GM21381 (cell line): ENCODE measurements around the gene ZCCHC9.
"Not testable (repeated sequence)": the region's sequence is repeated elsewhere in the genome, so short reads cannot be mapped to it uniquely, and the experiment has no call there.

Source experiments
- ATAC-seq: cut with Tn5 transposase; IDR thresholded peaks from one replicate; pipeline ENCODE4 v1.9.1; 2021; ENCODE audit warnings: mild to moderate bottlenecking, moderate library complexity; ENCODE audit not compliant: unreplicated experiment

Gene ZCCHC9

DNA sequence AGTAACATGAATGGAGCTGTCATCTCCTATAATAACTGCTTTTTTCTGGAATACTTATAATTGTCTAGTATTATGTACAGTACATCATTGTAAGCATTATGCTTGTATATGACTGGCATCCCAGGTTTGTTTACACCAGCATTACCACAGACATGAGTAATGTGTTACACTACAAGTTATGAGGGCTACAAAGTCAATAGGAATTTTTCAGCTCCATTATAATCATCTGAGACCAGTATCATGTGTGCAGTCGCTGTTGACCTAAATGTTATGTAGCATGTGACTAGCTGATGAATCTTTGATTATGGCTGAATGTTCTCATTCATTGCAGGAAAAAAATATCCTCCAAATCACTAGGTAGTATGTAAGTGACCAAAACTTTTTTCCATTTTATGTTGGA, 2.2 kb downstream of the ZCCHC9 start:
- no peak for ATAC-seq

GRCh38 chr5:81305785-81306184, 4.4 kb downstream of the ZCCHC9 start:
- no peak for ATAC-seq

- ATAC-seq, result no peak
Observed at GRCh38 chr5:81308836-81309235, 7.4 kb downstream of the ZCCHC9 start.

GRCh38 chr5:81310402-81311063, 9.1 kb downstream of the ZCCHC9 start:
- no peak for ATAC-seq

- no peak for ATAC-seq
Observed at GRCh38 chr5:81313278-81313677, 11.9 kb downstream of the ZCCHC9 start.

DNA sequence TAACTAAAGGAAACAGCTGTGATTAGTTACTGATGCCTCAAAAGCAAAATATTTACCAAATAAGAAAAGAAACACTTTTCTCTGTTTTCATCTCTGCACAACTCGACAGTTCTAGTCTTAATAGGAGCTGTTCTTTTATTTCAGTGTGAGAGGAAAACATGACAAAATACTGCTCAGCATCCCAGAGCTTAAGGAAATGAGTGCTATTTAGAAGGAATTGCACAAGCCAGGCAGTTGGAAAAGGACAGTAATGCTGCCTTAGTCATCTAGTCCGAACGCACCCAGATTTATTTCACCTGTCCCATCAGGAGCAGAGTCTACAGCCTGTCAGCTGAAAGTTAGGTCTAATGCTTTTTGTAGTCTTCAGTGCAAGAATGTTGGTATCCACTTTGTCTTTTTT, 12.3 kb downstream of the ZCCHC9 start:
- no peak for ATAC-seq

DNA sequence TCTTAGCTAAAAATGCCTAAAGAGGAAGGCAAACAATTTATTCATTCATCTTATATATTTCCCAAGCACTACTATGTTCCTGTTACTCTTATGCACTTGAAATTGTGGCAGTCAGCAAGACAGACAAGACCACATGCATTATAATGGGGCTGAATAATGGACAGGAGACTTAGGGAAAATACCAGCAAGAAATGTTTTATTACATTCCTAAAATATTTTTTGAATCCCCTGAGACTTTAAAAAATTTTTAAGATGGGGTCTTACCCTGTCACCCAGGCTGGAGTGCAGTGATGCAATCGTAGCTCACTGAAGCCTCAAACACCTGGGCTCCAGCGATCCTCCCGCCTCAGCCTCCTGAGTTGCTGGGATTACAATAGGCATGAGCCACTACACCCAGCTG, 13.2 kb downstream of the ZCCHC9 start:
- no peak for ATAC-seq

DNA sequence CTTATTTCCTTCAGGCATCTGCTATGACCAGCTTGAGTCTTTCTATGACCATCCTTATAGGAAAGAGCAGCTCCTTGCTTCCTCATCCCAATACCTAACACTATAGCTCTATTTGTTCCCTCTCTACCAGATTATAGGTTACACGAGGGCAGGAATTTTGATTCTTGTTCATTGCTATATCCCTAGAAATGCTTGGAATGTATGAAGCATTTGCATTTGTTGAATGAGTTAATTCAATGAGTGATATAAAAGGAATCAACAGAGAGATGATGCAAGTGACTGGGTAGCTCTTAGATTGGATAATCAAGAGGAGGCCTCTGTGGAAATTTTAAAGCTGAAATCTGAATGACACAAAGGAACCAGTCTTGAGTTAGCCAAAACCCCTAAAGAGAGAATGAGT, 13.9 kb downstream of the ZCCHC9 start:
- ATAC-seq, result no peak

GRCh38 chr5:81315830-81316229, 14.4 kb downstream of the ZCCHC9 start:
- ATAC-seq, result no peak

DNA sequence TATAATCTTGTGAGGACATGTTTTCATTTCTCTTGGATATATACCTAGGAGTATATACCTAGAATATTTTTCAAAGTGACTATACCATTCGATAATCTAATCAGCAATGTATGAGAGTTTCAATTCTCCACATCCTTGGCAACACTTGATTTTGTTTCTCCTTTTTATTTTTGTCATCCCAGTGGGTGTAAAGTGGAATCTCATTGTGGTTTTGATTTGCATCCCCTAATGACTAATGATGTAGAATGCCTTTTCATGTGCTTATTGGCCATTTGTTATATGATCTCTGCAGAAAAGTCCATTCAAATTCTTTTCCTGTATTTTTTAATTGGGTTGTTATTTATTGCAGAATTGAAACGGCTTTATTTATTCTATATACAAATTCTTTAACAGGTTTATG, 15.2 kb downstream of the ZCCHC9 start:
- ATAC-seq, result no peak

DNA sequence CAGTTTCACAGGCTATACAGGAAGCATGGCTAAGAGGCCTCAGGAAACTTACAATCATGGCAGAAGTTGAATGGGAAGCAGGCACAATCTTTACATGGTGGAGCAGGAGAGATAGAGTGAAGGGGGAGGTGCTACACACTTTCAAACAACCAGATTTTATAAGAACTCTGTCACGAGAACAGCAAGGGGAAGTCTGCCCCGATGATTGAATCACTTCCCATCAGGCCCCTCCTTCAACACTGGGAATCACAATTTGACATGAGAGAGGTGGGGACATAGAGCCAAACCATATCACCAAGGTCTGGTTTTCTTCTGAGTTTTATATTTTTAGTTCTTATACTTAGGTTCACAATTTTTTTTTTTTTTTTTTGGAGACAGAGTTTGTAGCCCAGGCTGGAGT, 16.1 kb downstream of the ZCCHC9 start:
- no peak for ATAC-seq

- no peak for ATAC-seq
Observed at GRCh38 chr5:81326554-81326953, 25.2 kb downstream of the ZCCHC9 start.

GRCh38 chr5:81334304-81335061, 33.1 kb downstream of the ZCCHC9 start:
- no peak for ATAC-seq

DNA sequence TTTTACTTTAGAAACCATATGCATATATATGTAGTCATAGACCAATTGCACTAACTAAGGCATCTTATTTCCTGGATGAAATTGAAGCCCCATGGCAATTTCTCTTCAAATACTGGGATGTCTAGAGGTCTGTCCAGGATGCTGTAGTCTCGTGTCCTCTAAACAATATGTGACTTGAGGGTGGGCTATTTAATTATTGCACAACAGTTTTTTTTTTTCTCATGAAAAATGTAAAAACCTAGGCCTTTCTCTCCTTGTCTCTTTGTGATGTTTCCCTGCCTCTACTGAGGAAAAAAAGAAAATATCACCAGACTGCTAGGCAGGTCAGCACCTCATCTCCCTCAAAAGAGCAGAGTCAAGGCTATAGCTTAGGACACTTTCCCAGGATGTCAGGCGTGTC, 34.6 kb downstream of the ZCCHC9 start:
- no peak for ATAC-seq

- ATAC-seq, result no peak
Observed at GRCh38 chr5:81336556-81336955, 35.2 kb downstream of the ZCCHC9 start.

GRCh38 chr5:81337803-81338202, 36.4 kb downstream of the ZCCHC9 start:
- no peak for ATAC-seq

GRCh38 chr5:81338213-81338612, 36.8 kb downstream of the ZCCHC9 start:
- not testable (repeated sequence) for ATAC-seq

GRCh38 chr5:81344736-81345135, 43.3 kb downstream of the ZCCHC9 start:
- ATAC-seq, result no peak

DNA sequence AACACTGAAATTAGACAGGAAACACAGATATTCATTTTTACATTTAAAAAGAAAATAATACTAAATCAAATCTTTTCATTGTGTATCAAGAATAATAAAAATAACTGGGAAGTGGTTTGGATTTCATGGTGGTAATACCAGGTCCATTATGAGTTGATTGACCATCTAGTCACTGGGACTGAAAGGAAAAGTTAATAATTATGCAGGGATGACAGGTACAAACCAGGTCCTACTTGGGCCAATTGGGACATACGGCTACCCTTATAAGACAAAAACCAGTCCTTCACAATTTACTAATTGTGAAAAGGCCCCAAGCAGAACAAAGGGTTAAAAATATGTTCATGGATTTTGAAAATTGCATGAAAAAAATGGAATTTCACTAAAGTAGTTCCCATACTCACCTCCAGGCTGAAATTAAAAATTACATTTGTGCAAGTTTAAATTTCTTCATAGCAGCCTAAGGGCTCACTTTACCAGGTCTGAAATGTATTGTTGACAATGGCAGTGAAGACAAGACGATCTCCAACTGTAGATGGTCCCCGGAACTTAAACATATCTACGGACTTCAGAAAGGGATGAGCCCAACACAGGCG, 44.1 kb downstream of the ZCCHC9 start:
- ATAC-seq, result no peak

- ATAC-seq, result no peak
Observed at GRCh38 chr5:81349161-81349560, 47.8 kb downstream of the ZCCHC9 start.

GRCh38 chr5:81350507-81350906, 49.1 kb downstream of the ZCCHC9 start:
- no peak for ATAC-seq

- ATAC-seq, result no peak
Observed at GRCh38 chr5:81353189-81353588, 51.8 kb downstream of the ZCCHC9 start.
